Kidney glomerular epithelial cell (primary cell): Measurements from ENCODE around the gene PIGR.
"Not testable (repeated sequence)": the region's sequence is repeated elsewhere in the genome, so short reads cannot be mapped to it uniquely, and the experiment has no call there.

Source experiments
- DNase-seq: peaks from one replicate; lab custom pipeline; 2025; lab: John Stamatoyannopoulos, UW

The PIGR gene

DNA sequence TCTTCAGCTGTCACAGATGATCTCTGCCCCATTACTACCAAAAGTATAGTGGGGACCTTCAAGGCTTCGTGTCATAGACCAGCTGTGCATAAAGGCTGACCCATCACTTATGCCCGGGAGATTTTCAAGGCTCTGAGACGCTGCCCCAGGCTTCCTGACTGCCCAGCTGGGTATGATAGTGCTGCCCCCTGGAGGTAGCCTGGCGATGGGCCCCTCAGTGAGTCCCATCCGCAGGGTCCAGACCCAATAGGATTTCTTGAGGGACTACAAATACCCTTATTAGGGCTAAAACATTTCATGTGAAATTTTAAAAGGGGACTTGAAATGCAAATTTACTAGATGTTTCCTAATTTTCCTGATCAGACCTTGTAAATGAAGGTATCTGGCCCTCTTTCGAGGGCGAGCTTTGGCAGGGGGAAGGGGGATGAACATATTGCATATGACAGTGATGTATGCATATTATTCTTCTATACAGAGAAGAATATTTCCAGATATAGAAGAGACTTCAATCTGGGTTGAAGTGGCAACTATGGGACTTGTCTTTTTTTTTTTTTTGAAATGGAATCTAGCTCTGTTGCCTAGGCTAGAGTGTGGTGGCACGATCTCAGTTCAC lies 12.8 kb downstream of the PIGR start:
- no peak for DNase-seq

DNA sequence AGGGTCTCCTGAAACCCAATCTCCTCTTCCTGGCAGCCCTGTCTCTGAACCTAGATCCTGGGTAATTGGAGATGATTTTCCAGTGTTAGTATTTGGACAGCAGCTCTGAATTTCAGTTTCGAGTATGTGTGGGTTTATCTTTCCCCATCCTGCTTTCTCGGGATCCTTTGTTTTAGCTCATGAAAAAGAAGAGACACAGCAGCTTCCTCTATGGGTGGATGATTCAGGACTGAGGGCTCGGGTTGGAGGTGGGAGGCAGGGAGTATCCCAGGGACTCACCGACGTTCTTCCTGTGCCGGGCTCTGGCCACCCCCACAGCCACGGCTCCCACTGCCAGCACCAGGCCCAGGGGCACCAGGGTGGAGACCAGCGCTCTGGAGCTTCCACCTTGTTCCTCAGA lies 14.1 kb downstream of the PIGR start:
- DNase-seq, result peak; percentile 42

DNA sequence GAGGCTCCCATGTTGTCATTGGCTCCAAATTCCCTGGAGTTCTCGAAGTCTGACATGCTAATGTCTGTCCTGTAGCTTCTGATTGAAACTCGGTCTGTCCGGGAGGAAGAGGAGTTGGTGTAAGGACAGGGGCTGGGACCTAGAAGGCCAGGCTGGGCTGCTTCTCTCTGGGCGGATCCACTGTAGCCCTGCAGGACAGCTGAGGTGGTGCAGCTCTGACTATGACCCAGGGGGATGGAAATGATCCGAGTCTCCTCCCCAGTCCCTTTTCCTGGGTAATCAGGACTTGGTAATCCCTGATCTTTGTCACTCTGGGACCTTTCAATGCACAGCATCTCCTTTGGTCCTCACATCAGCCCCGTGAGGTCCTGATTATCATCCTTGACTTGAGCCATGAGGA lies 14.6 kb downstream of the PIGR start:
- DNase-seq, result no peak

DNA sequence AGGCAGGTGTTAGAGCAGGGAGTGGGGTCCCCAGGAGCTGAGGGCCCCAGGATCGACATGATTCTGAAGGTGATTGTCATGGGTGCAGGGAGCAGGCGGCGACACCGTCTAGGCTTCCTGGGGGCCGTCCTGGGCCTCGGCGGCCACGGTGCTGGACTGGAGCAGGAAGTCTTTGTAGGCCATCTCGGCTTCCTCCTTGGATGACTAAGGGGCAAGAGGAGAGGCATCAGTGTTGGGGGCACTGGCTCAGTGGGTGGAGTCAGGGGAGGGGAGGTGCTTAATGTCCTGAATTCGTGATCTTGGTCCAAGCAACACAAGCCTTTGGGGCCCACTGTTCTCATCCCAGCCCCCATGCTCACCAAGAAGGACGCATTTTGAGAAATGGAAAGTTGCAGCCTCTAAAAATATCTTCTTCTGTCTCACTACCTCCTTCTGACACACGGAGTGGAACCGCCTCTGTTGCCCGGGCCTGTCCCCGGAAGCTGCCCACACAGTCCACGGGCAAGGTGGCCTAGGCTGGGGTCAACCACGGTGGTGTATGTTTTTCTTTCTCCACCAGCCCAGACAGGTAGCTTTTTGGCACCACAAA lies 16.0 kb downstream of the PIGR start:
- DNase-seq, result no peak

DNA sequence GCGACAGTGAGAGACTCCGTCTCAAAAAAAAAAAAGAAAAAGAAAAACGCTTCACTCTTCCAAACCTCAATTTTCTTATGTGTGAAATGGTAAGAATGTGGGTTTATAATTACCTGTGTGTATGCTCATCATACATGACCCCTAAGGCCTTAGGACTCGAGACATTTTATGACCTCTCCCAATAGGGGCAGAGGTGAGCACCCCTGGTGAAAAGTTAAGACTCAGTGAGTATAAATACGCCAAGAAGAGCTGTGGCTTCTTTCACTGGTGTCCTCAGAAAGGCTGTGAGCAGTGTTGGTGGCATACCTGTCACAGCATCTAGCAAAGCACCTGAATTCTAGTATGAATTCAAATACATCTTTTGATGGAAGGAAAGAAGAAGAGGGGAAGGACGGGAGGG lies 16.7 kb downstream of the PIGR start:
- DNase-seq, result no peak

DNA sequence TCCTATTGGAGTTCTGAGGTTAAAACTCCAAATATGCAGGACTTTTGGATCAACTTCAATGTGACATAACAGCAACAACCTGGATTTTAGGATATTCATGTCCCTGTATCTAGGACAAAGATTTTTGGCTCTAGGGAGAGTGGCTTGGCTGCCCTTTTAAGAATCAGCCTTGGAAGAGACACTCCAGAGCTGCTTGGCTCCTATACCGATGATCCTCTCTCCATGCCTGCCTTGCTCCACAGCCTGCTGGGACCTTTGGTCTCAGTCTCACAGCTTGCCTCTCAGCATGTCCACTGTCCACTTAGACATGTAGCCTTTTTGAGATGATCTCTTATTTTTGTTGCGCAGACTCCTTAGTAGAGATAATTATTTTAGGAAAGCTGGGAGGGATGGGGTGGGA lies 20.0 kb downstream of the PIGR start:
- DNase-seq, result no peak

DNA sequence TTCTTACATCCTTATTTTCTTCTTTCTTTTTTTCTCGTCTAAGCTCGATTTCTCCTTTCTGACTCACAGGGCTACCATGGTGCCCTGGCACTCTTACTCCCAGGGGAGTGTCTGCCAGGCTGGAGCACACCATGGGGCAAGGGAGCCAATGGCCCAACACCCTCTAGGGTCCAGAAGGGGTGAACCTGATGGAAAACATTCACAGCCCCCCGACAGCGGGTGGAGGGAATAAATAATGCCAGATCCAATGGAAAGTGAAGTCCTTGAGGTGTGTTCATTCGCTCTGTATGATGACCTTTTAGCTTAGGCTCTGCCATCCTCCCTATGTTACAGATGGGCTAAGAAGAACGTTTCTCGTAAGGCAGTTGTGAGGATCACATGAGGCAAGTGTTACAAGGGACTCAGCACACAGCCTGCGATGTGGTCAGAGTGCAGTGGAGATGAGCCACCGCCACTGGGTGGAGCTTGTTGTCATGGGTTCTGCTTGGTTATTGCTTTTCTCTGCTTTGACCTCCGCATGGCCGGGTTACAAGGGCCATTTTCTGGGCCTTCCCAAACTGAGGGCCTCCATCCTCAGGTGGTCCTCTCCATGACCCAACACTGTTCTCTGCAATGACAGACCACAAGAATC lies 21.0 kb downstream of the PIGR start:
- DNase-seq, result no peak

DNA sequence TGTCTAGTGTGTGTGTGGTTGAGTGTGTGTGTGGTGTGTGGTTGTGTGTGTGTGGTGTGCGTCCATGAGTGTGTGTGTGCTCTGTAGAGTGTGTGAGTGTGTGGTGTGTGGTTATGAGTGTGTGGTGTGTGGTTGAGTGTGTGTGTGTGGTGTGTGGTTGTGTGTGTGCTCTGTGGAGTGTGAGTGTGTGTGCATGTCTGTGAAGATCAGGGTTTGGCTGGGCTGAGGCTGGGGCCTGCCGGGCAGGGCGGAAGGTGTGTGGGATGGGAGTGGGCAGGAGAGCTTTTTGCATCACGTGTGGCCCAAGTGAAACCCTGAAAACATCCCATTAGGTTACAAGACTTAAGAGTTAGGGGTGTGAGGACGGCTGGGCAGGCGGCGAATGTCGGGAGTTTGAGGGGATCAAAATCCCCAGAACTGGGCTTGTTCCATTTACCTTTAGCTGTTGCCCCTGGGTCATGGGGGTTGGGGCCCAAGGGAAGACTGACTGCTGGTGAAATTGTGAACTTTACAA lies 21.6 kb downstream of the PIGR start:
- no peak for DNase-seq

DNA sequence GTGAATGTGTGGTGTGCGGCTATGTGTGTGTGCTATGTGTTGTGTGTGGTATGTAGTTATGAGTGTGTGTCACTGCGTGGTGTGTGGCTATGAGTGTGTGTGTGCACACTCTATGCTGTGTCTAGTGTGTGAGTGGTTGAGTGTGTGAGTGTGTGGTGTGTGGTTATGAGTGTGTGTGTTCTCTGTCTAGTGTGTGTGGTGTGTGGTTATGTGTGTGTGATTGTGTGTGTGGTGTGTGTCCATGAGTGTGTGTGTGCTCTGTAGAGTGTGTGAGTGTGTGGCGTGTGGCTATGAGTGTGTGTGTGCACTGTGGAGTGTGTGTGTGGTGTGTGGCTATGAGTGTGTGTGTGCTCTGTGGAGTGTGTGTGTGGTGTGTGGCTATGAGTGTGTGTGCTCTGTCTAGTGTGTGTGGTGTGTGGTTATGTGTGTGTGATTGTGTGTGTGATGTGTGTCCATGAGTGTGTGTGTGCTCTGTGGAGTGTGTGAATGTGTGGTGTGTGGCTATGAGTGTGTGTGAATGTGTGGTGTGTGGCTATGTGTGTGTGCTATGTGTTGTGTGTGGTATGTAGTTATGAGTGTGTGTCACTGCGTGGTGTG lies 22.2 kb downstream of the PIGR start:
- not testable (repeated sequence) for DNase-seq

DNA sequence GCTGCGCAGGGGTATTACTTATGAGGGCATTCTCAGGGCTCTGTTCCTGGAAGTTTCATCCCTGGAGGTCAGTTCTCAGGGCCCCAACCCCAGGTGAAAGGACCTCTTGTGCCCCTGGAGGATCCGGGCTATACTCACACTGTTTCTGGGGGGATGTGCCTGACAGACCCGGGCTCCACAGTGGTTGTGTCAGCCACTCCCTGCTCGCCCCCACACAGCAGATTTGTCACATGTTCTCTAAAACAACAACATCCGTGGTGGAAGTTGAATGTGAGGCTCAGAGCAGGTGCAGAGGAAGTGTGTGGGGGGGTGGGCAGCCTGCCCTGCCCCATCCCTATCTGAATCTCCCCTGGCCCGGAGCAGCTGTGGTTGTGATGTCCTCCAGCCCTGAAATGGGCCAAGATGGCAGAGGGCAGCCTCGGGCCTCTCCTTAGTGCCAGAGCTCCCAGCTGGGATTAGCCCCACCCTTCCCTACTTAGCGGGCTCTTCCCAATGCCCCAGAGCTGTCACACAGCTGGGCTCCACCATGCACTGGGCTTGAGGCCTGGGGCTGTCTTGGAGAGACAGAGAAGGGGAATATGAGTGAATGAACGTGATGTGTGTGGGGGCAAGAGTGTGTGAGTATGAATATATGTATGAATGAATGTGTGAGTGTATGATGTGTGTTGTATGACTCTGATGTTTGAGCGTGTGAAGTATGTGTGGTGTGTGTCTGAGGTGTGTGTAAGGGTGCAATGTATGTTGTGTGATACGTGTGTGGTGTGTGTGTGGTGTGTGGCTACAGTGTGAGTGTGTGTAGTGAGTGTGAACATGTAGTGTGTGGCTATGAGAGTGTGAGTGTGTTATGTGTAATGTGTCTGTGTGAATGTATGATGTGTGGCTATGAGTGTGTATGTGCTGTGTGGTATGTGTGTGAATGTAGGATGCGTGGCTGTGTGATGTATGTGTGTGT lies 23.0 kb downstream of the PIGR start:
- DNase-seq, result no peak

DNA sequence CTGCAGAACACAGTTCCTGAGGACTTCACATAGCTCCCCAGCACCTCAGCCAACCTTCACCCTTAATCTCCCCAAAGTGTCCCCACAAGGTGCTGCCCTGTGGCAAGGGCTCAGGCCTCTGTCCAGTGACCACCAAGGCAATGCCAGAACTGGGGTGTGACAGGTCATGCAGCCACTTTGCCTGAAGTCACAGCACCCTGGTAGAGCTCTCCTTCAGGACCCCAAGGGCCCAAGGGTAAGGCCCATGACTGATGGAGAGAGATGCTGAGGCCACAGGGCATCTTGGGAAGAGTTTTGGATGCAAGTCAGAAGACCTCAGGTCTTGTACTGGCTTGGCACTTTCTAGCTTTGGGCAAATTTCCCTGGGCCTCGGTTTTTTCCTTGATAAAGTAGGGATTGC lies 23.7 kb downstream of the PIGR start:
- DNase-seq, result no peak

DNA sequence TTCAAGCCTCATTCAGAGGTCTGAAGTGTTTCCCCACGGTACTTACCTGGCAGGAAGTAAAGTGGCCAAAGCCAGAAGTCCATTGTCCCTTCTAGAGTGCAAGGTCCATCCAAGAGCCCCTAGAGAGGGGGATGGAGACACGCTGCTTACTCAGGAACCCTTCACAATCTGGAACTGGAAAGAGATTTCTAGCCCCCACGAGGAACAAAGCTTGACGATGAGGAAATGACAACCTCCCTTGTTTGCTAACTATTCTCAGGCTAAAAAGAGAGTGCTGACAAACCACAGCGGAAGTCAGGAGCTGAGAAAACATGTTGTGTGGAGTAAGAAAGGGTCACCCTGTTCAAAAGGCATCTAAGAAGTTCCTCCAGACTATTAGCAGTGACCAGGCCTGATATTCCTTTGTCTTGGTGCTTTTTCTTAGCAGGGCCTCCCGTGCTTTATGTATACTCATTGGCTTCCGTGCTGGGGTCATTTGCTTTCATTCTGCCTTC lies 24.4 kb downstream of the PIGR start, which contains the start of gene FCMR:
Gene FCMR, minus strand, starts transcription at position 170 of the 494 bp plus-strand sequence. Its CDS starts 87 bp downstream, at position 83.
- DNase-seq, result no peak

DNA sequence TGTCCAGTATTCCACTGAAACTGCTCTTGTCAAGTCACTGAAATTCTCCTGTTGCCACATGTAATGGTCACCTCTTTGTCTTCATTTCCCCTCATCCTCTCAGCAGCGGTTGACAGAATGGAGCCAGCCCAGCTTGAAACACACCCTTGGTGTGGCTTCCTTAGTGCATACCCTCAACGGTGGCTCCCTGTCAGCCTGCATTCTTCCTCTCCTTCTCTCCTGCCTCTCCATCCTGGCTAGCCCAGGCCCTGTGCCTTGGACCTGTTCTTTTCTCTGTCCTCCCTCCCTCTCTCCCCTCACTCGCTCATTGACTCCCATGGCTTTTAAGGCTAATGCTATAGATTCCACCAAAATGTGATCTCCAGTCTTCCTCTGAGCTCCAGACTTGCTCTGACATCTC lies 28.2 kb downstream of the PIGR start:
- DNase-seq, result no peak

DNA sequence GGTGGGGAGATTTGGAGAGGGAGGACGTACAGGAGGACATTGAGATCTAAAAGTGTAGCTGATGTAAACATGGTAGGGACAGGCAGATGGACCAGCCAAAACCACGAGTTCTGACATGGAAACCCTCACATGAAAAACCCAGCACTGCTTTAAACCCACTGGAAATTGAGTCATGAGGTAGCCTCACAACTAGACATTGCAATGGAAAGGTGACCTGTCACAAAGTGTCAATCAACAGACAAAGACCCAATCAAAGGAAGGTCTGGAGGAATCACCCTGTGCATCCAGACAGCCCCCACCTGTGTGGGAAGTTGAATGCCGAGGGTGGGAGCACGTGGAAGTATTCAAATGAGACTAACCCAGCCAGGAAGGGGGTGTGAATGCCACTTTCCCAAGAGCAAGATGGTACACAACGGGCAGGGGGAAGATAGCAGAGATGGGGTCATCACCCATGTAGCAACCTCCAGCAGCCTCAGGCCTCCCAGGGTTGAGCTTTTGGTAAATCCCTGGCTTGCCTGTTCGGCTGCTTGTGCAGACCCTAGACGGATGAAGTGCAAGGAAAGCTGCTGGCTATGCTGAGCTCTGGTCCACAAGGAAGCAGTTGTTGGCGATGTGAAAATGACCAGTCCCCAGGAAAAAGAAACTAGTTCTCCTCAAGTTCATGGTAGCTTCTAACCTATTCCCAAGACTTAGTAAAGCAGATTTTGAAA lies 30.1 kb downstream of the PIGR start:
- no peak for DNase-seq

DNA sequence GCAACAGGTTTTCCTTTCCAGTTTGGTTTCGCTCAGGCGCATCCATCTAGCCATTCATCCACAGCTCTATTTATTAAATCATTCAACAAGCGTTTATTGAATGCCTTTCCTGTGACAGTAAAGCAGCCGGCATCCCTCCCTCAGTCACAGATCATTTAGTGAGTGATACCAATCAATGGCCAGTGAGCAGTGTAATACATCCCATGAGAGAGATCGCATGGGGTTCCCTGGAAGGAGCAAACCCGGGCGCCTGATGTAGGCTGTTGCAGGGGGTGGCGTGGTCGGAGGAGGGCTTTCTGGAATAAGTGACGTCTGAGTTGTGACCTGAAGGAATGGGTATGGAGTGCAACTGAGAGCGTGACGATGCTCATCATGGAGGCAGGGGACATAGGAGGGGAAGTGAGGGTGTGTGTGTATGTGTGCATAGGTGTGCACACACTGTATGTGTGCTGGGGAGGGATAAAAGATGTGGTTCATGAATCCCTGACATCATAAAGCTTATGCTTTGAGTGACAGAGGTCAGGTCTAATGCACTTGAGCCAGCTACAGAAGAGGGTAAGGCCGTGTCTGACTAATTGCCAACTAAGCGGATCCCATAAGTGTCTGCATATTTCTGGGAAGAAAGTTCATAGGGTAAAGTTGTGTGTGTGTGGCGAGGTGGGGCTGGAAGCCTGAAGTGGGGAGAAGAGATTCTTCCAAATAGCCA lies 31.1 kb downstream of the PIGR start:
- DNase-seq, result peak; percentile 39

DNA sequence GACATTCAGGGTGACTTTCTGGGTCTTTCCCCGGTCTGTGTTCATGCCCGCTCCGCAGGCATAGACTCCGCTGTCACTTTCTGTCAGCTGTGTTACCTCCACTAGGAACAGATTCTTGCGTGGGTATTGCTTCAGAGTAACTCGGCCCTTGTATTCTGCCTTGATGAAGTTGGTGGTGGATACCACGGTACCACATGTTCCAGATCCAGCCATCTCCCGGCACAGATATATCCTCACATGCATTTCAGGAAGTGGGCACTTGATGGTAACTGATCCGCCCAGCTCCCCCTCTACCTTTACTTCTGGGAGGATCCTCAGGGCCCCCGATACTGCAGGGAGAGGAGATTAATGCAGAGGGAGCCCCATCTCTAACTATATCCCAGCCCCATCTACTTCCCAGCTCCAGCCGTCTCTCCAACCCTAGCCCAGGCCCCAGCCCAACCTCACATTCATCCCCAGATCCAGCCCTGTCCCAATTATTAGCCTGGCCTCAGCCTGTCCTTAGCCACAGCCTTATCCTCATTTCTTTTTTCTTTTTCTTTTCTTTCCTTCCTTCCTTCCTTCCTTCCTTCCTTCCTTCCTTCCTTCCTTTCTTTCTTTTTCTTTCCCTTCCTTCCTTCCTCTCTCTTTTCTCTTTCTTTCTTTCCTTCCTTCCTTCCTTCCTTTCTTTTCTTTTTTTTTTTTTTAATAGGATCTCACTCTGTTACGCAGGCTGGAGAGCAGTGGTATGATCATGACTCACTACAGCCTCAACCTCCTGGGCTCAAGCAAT lies 32.3 kb downstream of the PIGR start:
- no peak for DNase-seq

DNA sequence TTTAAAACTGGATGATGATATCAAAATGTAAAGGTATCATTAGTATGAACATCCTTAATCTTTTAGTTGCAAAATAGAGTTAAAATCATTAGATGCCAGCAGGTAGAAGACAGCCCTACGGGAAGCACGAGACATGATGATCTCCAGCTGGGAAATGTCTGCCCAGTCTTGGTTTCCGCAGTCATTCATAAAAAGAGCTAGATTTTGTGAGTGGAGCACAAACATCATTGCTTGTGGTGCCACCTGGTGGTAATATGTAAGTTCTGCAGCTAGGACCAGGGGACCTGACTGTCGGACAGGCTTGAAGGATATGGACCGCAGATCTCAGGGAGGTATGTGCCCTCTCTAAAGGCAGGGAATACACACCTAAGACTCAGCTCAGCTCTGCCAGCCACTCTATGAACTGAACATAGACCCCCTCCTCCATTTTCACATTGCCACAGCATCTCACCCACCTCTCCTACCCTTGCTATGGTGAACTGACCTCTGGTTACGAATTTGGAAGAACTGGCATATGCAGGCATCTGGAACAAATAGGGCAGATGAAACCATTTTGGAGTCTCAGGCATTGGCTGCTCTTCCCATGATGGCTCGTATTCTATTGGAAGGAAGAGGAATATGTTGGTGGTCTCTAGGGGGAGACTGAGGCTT lies 33.7 kb downstream of the PIGR start:
- DNase-seq, result peak; percentile 73

DNA sequence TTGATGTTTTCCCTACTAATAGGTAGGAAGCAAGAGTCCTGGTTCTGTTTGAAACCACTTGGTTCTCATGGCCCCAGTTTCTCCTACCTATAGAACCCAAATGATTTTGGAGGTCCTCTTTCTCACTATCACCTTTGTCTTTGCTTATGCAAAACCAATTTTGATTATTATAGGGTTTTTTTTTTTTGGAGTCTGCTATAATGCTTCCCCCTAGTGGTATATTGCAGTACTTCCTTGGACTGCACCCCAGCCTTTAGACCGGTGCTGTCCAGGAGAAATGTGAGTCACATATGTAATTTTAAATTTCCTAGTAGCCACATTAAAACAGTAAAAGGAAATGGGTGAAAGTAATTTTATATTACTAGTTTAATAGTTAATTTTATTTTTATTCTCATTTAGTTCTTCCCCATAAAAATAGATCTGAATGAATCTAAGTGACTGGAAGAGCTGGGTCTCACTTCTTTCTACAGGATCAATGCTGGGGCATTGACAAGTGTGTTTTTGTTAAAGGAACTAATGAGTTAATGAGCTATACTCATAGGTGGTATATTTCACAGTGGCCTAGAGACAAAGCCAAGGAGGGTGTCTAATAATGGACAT lies 35.1 kb downstream of the PIGR start:
- peak; percentile 62 for DNase-seq

DNA sequence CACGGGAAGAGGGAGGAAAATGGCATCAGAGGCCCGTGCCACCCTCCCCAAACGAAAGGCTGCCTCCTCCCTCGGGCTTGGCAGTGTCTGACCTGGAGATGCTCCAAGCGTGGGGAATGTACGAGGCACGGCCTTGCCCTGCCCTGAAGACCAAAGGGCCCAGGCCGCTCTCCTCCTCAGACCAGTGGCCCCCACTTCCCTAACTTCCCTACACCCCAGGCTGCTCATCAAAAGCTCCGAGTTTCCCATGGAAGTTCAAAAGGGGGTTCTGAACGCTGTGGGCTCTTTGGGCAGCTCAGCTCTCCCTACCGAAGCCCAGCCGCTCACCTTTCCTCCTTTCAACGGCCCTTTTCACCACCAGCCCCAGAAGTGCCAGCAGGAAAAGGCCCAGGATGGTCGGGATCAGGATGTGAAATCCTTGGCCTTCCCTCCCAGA lies 36.4 kb downstream of the PIGR start:
- no peak for DNase-seq
